ENCODE data around the gene KLK10. TPM values are rescaled to one million over a fixed set of nuclear protein-coding genes. Genes with fewer than 3 reads are reported as not detected.

KLK10 gene
- total and polyA plus RNA-seq, 2 experiments from 2014 or later = 0.66 TPM; not detected in 1

GRCh38 chr19:51006406-51006805 lies 13.1 kb downstream of the KLK10 start:
- H3K4me3 ChIP-seq = no peak overlapping the region
- no peak overlapping the region for H3K27ac ChIP-seq
- H3K36me3 ChIP-seq = no peaks in the 10 kb centered on the region
- DNase-seq (ENCODE audit: low read depth in 1 of 2, low spot score in 1 of 2) = no peak
- TF ChIP-seq CTCF (IDR thresholded peaks at IDR 0.05; ENCODE audit: low read depth, low read length) = no peak
- no peaks in the 10 kb centered on the region for H3K9me3 ChIP-seq (ENCODE audit: low read depth)
- H3K4me1 ChIP-seq (ENCODE audit: low read depth) = no peaks in the 10 kb centered on the region
- peaks cover 45% of the 10 kb centered on the region for H3K27me3 ChIP-seq

GRCh38 chr19:51005248-51005647 lies 14.3 kb downstream of the KLK10 start:
- Histone ChIP-seq H3K4me1 (ENCODE audit: low read depth) (no peaks in the 10 kb centered on the region), H3K9me3 (ENCODE audit: low read depth) (no peaks in the 10 kb centered on the region)
- no peak for DNase-seq (ENCODE audit: low read depth in 1 of 2, low spot score in 1 of 2)

GRCh38 chr19:51003316-51003715 lies 16.2 kb downstream of the KLK10 start:
- no peak for DNase-seq (ENCODE audit: low read depth in 1 of 2, low spot score in 1 of 2)
- no peaks in the 10 kb centered on the region for H3K36me3 ChIP-seq

More at GRCh38 chr19:51005248-51005647, 14.3 kb downstream of the KLK10 start:
- Histone ChIP-seq H3K36me3 (no peaks in the 10 kb centered on the region), H3K27ac (no peak overlapping the region), H3K4me3 (no peak overlapping the region), H3K27me3 (peaks cover 36% of the 10 kb centered on the region)
- TF ChIP-seq CTCF (IDR thresholded peaks at IDR 0.05; ENCODE audit: low read depth, low read length) = no peak

GRCh38 chr19:51002542-51003311 lies 16.8 kb downstream of the KLK10 start:
- Histone ChIP-seq H3K9me3 (ENCODE audit: low read depth) (no peaks in the 10 kb centered on the region), H3K4me1 (ENCODE audit: low read depth) (no peaks in the 10 kb centered on the region), H3K27me3 (peaks cover 15% of the 10 kb centered on the region), H3K36me3 (no peaks in the 10 kb centered on the region), H3K27ac (no peak overlapping the region), H3K4me3 (no peak overlapping the region)
- TF ChIP-seq CTCF (IDR thresholded peaks at IDR 0.05; ENCODE audit: low read depth, low read length) = no peak
- DNase-seq (ENCODE audit: low read depth in 1 of 2, low spot score in 1 of 2) = peak; percentile 17 to 22

More at GRCh38 chr19:51003316-51003715, 16.2 kb downstream of the KLK10 start:
- H3K27me3 ChIP-seq = peaks cover 17% of the 10 kb centered on the region
- H3K9me3 ChIP-seq (ENCODE audit: low read depth) = no peaks in the 10 kb centered on the region
- TF ChIP-seq CTCF (IDR thresholded peaks at IDR 0.05; ENCODE audit: low read depth, low read length) = no peak
- H3K27ac ChIP-seq = no peak overlapping the region
- no peaks in the 10 kb centered on the region for H3K4me1 ChIP-seq (ENCODE audit: low read depth)
- H3K4me3 ChIP-seq = no peak overlapping the region

GRCh38 chr19:51002089-51002532 lies 17.4 kb downstream of the KLK10 start:
- Histone ChIP-seq H3K4me3 (no peak overlapping the region), H3K27ac (no peak overlapping the region), H3K27me3 (peaks cover 11% of the 10 kb centered on the region), H3K36me3 (no peaks in the 10 kb centered on the region), H3K4me1 (ENCODE audit: low read depth) (no peaks in the 10 kb centered on the region), H3K9me3 (ENCODE audit: low read depth) (no peaks in the 10 kb centered on the region)
- TF ChIP-seq CTCF (IDR thresholded peaks at IDR 0.05; ENCODE audit: low read depth, low read length) = no peak
- no peak for DNase-seq (ENCODE audit: low read depth in 1 of 2, low spot score in 1 of 2)

Data from cardiac muscle cell (in vitro differentiated cells and primary cell).